Ascending aorta (tissue), 2 donors: ENCODE data around the gene DEK. TPM values are rescaled to one million over a fixed set of nuclear protein-coding genes. Genes with fewer than 3 reads are reported as not detected.
"Not testable (repeated sequence)": the region's sequence is repeated elsewhere in the genome, so short reads cannot be mapped to it uniquely, and the experiment has no call there.

Experiments
- DNase-seq, 2 donors: peaks; one replicate each; pipeline ENCODE4 v3.0.0-alpha.2; 2019; ENCODE audit warnings: low spot score in 2 of 2
- H3K27ac ChIP-seq, 2 donors: fragments of 200-600 bp; sonication (generic); one replicate each; pipeline ENCODE4 v1.5.1; 2016 to 2017; ENCODE audit warnings: mild to moderate bottlenecking in 1 of 2
- H3K27me3 ChIP-seq: fragments of 200-600 bp; sonication (generic); one replicate; pipeline ENCODE4 v1.5.1; 2017
- H3K36me3 ChIP-seq, 2 donors: fragments of 200-600 bp; sonication (generic); one replicate each; pipeline ENCODE4 v1.5.1; 2016
- H3K4me1 ChIP-seq, 2 donors: fragments of 200-600 bp; sonication (generic); one replicate each; pipeline ENCODE4 v1.5.1; 2016 to 2017; ENCODE audit warnings: mild to moderate bottlenecking in 1 of 2
- H3K4me3 ChIP-seq, 2 donors: fragments of 200-600 bp; sonication (generic); one replicate each; pipeline ENCODE4 v1.5.1; 2016 to 2017; ENCODE audit warnings: mild to moderate bottlenecking in 1 of 2
- H3K9me3 ChIP-seq, 2 donors: fragments of 200-600 bp; sonication (generic); one replicate each; pipeline ENCODE4 v1.5.1; 2016
- intact Hi-C: fragments of 100-400 bp; cut with DNase I; formaldehyde crosslinking; loops from one replicate; pipeline ENCODE4 v1.15.1; 2023
- total RNA-seq: library from RNA; depleted of rRNA; stranded (reverse); fragments of >200 nt; gene quantifications from one replicate; pipeline ENCODE4 v1.1.0, GENCODE V29; 2016
- TF ChIP-seq, protein P1 (sequence below), 3 experiments: fragments of 200-600 bp in 2 of 3; fragments of 450-650 bp in 1 of 3; sonication (generic) in 2 of 3; IDR thresholded peaks; one replicate each; pipeline ENCODE4 v1.5.1; 2016 to 2019; ENCODE audit warnings: antibody characterized with exemption in 3 of 3, mild to moderate bottlenecking in 1 of 3, moderate library complexity in 1 of 3

Gene DEK
- total RNA-seq, 1 donor from 2014 or later = 51.2 TPM

DNA sequence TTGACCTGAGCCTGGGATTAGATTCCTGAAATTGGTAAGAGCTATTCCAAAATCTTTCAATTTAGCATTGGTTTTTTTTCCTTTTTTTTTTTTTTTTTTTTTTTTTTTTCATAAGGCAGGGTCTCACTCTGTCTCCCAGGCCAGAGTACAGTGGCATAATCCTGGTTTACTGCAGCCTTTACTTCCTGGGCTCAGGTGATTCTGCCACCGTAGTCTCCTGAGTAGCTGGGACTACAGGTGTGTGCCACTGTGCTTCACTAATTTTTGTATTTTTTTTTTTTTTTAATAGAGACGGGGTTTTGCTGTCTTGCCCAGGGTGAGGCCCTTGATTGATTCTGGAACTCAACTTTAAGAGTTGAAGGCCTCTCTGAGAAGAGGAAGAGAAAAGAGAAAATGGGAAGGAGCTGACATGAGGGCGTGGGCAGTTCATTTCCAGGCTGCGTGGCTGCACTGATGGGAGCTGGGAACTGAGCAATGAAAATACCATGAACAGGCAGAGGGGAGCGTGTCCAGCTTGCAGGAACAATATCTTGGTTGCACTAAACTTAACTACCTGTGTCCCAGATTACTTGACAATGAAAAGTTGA, 84.5 kb downstream of the DEK start:
- peaks cover 0 to 6% of the 10 kb centered on the region in 2 donors for H3K36me3 ChIP-seq
- intact Hi-C loops = no loop called here
- TF ChIP-seq, protein P1, sequence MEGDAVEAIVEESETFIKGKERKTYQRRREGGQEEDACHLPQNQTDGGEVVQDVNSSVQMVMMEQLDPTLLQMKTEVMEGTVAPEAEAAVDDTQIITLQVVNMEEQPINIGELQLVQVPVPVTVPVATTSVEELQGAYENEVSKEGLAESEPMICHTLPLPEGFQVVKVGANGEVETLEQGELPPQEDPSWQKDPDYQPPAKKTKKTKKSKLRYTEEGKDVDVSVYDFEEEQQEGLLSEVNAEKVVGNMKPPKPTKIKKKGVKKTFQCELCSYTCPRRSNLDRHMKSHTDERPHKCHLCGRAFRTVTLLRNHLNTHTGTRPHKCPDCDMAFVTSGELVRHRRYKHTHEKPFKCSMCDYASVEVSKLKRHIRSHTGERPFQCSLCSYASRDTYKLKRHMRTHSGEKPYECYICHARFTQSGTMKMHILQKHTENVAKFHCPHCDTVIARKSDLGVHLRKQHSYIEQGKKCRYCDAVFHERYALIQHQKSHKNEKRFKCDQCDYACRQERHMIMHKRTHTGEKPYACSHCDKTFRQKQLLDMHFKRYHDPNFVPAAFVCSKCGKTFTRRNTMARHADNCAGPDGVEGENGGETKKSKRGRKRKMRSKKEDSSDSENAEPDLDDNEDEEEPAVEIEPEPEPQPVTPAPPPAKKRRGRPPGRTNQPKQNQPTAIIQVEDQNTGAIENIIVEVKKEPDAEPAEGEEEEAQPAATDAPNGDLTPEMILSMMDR (IDR thresholded peaks at IDR 0.05) = no peak

DNA sequence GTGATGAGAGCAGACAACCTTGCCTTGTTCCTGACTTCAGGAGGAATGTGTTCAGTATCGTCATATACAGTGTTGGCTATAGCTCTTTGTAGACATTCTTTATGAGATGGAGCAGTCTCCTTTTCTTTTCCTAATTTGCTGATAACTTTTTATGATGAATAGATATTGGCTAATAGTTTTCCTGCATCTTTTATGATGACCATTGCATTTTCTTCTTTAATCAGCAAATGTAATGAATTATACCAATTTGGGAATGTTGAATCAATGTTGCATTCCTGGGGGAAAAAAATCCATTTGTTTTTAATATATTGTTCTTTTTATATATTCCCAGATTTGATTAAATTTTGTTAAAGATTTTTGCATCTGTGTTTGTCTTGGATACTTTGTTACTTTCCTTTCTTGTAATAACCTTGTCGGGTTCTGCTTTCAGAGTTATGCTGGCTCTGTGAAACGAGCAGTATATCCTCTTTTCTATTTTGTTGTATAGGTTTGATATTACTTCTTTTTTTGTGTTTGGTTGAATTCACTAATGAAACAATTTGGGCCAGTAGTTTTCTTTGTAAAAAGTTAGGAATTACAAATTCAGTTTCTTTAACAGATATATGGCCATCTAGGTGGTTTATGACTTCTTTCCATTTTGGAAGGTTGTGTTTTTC, 85.2 kb downstream of the DEK start:
- intact Hi-C loops = no loop called here
- peaks cover 0 to 11% of the 10 kb centered on the region in 2 donors for H3K36me3 ChIP-seq
- no peak overlapping the region for H3K4me3 ChIP-seq
- no peaks in the 10 kb centered on the region for H3K27me3 ChIP-seq
- H3K27ac ChIP-seq = no peak overlapping the region
- no peaks in the 10 kb centered on the region for H3K9me3 ChIP-seq
- DNase-seq = no peak
- TF ChIP-seq, protein P1 (IDR thresholded peaks at IDR 0.05) = no peak
- no peaks in the 10 kb centered on the region for H3K4me1 ChIP-seq

More for the DNA sequence above, 84.5 kb downstream of the DEK start:
- Histone ChIP-seq H3K4me1 (no peaks in the 10 kb centered on the region), H3K9me3 (no peaks in the 10 kb centered on the region), H3K4me3 (no peak overlapping the region), H3K27ac (no peak overlapping the region), H3K27me3 (no peaks in the 10 kb centered on the region)
- no peak for DNase-seq

DNA sequence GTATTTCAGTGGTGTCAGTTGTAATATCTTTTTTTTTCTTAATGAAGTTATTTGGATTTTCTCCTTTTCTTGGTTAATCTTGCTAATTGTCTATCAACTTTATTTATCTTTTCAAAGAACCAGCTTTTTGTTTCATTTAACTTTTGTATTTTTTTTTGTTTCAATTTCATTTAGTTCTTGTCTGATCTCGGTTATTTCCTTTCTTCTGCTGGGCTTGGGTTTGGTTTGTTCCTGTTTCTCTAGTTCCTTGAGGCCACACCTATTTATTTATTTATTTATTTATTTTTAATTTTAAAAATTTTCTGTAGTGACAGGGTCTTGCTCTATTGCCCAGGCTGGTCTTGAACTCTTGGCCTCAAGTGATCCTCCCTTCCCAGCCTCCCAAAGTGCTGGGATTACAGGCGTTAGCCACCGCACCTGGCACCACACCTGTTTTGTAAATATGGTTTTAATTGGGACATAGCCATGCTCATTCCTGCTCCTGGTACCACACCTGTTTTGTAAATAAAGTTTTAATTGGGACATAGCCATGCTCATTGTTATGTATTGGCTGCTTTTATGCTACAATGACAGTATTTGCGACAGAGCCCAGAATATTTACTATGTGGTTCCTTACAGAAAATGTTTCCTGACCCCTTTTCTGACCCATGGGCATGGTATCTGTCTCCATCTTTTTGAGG, 86.9 kb downstream of the DEK start:
- intact Hi-C loops = no loop called here
- peaks cover 0 to 21% of the 10 kb centered on the region in 2 donors for H3K36me3 ChIP-seq
- no peak for DNase-seq

DNA sequence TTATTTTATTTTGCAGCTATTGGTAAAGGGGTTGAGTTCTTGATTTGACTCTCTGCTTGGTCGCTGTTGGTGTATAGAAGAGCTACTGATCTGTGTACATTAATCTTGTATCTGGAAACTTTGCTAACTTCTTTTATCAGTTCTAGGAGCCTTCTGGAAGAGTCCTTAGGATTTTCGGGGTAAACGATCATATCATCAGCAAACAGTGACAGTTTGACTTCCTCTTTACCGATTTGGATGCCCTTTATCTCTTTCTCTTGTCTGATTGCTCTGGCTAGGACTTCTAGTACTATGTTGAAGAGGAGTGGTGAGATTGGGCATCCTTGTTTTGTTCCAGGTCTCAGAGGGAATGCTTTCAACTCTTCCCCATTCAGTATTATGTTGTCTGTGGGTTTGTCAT, 88.1 kb downstream of the DEK start:
- H3K9me3 ChIP-seq, H3K27me3 ChIP-seq, H3K4me1 ChIP-seq, intact Hi-C loops, H3K27ac ChIP-seq, DNase-seq, H3K4me3 ChIP-seq: not testable (repeated sequence)
- H3K36me3 ChIP-seq = peaks cover under 1 to 31% of the 10 kb centered on the region in 2 donors

More for the DNA sequence above, 86.9 kb downstream of the DEK start:
- Histone ChIP-seq H3K4me3 (no peak overlapping the region), H3K9me3 (no peaks in the 10 kb centered on the region), H3K4me1 (no peaks in the 10 kb centered on the region), H3K27ac (no peak overlapping the region), H3K27me3 (no peaks in the 10 kb centered on the region)
- TF ChIP-seq, protein P1 (IDR thresholded peaks at IDR 0.05) = no peak

Other genes starting within 250 kb of the DEK start
- 0.32 TPM for gene NHLRC1, start 141.9 kb downstream of the DEK start, total RNA-seq
- gene TPMT, start 109.5 kb downstream of the DEK start, total RNA-seq = 1.6 TPM
- gene KDM1B, start 109.1 kb downstream of the DEK start, total RNA-seq = 4.9 TPM
- 52.3 TPM for gene RNF144B, start 122.8 kb upstream of the DEK start, total RNA-seq